Stimulated activated CD8-positive, alpha-beta memory T cell treated with anti-CD3 and anti-CD28 coated beads, Interleukin-4, amount 100 ng/mL, for 48 hours (primary cell): ENCODE results near the gene CPNE7.

Source experiments
- DNase-seq: peaks from one replicate; pipeline ENCODE4 v3.0.0-alpha.2; 2020

CPNE7 gene

GRCh38 chr16:89575247-89576152, at the start of gene CPNE7:
CPNE7 (plus strand) TSS chr16:89575758; CDS start chr16:89575898, 140 bp downstream.
- DNase-seq = no peak

DNA sequence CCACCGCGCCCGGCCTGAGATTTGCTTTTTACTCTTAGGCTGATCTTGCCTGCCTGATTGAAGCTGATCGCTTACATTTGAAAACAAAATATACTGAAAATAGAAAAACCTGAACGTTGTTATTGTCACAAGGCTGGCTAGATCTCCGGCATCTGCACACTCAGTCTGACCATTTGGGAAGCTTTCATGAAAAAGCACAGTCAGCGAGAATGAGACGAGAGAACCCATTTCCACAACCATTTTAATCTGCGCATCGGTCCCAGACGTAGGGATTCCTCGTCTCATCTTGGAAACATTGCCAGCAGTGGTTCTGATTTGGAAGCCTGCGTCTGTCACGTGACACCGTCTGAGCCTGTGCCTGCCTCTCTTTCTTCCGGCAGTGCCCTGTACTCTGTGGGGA, 46.5 kb upstream of the CPNE7 start:
- DNase-seq = no peak

GRCh38 chr16:89530401-89531381, 44.9 kb upstream of the CPNE7 start:
- no peak for DNase-seq

GRCh38 chr16:89531821-89532526, 43.6 kb upstream of the CPNE7 start:
- DNase-seq = no peak

DNA sequence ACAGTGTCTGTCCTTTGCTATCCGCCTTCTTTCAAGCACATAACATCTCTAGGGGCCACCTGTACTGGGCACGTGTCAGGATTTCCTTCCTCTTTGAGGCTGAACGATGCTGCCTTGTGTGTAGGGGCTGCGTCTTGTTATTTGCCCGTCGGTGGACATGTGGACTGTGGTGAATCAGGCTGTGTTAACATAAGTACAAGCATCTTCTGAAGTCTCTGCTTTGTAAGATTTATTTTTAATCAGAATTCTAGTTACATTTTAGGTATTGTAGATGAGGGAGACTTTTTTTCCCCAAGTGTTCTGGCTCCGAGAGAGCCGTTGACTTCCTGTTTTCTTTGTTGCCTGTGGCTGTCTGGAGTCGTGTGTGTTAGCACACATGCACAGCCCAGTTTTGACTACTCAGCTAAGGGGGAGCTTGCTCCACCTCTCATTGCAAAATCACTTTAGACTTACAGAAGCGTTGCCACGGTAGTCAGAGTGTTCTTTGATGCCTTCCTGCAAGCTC, 41.3 kb upstream of the CPNE7 start:
- DNase-seq = no peak

DNA sequence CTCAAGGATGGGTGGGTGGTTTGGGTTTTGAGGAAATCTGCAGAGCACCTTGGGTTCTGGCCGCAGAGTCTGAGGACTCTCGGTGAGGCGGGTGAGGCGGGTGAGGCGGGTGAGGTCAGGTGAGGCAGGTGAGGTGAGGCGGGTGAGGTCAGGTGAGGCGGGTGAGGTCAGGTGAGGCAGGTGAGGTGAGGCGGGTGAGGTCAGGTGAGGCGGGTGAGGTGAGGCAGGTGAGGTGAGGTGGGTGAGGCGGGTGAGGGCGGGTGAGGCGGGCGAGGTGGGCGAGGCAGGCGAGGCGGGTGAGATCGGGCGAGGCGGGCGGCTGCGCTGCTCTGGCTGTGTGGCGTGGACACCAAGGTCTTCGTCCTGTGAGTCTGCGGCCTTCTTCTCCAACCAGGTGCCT, 39.2 kb upstream of the CPNE7 start:
- DNase-seq = no peak

DNA sequence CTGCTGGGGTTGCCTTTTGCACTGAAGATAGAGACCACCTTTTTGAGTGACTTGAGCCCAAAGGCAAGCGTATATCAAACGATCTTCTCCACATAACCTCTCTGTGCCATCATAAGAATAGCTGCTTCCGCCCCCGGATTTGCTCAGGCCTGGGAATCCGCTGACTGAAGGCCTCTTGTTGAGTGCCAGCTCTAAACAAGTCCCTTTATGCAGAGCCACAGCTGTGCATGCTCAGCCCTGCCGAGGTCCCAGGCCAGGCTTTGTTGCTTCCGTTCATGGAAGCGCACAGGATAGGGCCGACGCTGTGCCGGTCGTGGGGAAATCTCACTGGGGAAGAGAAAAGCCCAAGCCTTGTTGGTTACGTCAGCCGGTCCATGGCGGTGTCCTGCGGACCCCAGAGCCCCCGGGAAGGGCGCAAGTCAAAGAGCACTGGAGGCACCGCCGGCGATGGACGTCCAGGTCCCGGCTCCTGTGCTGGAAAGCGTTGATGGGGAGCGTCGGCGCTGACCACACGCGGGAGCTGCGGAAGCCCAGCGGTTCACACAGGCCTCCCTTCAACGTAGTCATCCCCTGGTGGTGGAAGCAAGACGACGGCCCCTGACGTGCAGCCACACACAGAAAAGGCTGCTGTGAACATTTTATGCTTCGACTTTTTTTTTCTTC, 38.5 kb upstream of the CPNE7 start:
- DNase-seq = no peak

GRCh38 chr16:89537549-89537925, 38.0 kb upstream of the CPNE7 start:
- no peak for DNase-seq

DNA sequence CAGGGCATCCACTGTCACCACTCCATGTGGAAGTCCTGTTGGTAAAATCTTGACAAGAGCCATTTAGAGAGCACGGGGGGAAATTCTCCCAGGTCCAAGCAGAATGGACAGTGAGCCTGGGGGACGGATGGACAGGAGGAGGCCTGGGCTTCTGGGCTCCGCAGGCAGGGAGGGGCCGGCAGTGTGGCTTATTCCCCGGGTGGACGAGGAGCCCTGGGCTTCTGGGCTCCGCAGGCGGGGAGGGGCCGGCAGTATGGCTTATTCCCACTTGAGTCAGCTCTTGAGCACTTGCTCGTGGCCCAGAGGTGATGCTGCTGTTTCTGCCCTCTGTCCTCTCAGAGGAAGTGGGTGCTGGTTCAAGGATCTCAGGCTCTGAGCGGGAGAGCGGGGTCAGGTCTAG, 37.3 kb upstream of the CPNE7 start:
- DNase-seq = no peak

DNA sequence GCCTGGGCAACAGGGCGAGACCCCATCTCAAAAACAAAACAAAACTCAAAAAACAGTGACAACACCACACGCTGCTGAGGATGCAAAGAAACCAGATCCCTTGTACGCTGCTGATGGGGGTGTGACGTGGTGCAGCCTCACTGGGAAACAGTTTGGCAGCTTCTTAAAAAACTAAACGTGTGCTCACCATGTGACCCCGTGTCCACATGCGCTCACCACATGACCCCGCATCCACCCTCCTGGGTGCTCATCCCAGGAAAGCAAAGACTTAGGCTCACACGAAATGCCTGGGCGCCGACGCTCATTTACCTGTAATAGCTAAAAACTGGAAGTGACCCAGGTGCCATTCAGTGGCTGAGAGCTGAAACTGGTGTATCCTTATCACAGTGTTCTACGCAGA, 35.0 kb upstream of the CPNE7 start:
- DNase-seq = no peak

- no peak for DNase-seq
These were observed 33.8 kb upstream of the CPNE7 start for GRCh38 chr16:89541792-89542191.

DNA sequence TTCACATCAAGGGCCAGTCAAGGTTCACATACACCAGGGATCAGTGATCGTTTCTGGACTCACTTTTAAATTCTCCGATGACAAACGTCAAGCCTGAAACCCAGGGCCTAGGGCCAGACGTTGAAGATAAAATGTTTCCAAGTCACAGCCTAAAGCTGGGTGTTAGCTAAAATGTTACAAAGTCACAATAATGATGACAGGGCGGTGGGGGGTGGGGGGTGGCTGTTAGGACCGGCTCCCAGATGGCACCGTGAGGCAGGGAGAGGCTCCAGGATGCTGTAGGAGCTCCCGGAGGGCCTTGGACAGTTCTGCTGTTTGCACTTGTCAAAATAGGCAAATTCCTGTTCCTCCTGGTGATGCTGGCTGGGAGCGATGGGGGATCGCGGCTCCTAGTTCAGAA, 31.4 kb upstream of the CPNE7 start:
- no peak for DNase-seq

GRCh38 chr16:89544713-89545043, 30.9 kb upstream of the CPNE7 start:
- DNase-seq = no peak

- no peak for DNase-seq
These were observed 30.3 kb upstream of the CPNE7 start for GRCh38 chr16:89545044-89545830.

DNA sequence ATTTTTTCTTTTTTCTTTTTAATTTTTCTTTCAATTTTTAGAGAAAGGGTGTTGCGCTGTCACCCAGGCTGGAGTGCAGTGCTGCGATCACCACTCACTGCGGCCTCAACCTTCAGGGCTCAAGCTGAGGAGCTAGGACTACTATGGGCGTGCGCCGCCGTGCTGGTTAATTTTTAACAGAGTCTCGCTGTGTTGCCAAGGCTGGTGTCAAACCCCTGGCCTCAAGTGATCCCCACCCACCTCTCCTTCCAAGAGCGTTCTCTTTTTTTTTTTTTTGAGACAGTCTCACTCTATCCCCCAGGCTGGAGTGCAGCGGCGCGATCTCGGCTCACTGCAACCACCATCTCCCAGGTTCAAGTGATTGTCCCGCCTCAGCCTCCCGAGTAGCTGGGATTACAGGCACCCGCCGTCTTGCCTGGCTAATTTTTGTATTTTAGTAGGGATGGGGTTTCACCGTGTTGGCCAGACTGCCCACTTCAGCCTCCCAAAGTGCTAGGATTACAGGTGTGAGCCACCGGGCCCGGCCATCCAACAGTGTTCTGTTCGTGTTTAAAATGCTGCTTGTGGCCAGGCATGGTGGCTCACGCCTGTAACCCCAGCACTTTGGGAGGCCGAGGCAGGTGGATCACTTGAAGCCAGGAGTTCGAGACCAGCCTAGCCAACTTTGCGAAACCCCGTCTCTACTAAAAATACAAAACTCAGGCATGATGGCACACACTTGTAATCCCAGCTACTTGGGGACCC, 29.6 kb upstream of the CPNE7 start:
- DNase-seq = no peak

DNA sequence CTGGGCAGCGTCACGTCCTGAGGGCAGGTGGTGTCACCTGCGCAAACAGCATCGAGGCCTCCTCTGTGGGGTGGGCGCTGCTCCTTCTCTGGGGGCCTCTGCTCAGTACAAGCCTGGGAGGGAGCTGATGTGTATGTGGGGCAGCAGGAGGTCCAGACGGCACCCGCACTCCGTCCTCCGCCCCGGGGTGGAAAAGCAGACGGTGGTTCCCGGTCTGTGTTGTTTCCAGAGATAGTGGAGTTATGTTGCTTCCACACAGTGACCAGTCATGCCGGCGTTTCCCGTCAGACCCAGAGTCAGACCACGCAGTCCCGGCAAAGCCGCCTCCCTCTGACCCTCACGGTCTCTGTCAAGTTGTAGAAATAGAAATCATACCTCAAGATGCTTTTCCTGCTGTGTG, 28.8 kb upstream of the CPNE7 start:
- no peak for DNase-seq

DNA sequence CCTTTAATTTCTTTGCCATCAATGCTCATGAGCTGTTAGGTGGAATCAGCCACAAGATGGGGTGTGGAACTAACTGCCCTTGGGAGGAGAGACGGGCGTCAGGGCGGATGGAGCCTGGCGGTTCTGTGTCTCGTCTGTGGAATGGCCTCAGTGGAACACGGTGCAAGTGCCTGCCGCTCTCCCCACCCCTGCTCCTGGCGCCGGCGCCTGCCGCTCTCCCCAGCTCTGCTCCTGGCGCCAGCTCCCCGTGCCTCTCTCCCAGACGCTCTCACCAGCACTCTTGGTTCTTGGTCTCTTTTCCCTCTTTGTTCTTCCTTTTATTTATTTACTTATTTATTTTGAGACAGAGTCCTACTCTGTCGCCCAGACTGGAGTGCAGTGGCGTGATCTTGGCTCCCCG, 28.3 kb upstream of the CPNE7 start:
- no peak for DNase-seq

GRCh38 chr16:89547860-89548259, 27.7 kb upstream of the CPNE7 start:
- DNase-seq = no peak

- DNase-seq = no peak
These were observed 27.1 kb upstream of the CPNE7 start for GRCh38 chr16:89548344-89549006.

DNA sequence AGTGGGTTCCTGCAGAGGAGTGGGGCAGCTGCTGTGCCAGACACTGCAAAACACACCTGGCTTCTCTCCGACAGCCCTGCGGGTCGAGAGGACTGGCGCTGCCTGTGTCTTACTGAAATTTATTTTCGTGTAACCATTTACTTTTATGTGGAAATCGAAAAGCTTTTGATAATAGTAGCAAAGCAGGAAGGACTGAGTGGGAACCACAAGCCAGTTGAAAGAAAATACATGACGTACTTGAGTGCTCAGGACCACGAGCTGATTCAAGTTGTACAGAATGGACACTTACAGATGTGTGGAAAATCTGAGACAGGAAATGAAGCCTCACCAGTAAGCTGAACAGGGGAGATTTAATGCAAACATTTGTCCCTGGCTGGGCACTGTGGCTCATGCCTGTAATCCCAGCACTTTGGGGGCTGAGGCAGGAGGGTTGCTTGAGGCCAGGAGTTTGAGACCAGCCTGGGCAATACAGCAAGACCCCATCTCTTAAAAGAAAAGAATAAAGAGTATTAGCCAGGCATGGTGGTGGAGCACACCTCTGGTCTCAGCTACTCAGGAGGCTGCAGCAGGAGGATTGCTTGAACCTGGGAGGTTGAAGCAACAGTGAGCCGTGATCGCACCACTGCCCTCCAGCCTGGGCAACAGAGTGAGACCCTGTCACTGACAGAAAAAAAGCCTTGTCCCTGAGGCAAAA, 26.4 kb upstream of the CPNE7 start:
- no peak for DNase-seq
